Measurements from ENCODE around the gene L3MBTL3.

The L3MBTL3 gene

GRCh38 chr6:130029163-130029562, 10.8 kb downstream of the L3MBTL3 start:
- DNase-seq = no peak

DNA sequence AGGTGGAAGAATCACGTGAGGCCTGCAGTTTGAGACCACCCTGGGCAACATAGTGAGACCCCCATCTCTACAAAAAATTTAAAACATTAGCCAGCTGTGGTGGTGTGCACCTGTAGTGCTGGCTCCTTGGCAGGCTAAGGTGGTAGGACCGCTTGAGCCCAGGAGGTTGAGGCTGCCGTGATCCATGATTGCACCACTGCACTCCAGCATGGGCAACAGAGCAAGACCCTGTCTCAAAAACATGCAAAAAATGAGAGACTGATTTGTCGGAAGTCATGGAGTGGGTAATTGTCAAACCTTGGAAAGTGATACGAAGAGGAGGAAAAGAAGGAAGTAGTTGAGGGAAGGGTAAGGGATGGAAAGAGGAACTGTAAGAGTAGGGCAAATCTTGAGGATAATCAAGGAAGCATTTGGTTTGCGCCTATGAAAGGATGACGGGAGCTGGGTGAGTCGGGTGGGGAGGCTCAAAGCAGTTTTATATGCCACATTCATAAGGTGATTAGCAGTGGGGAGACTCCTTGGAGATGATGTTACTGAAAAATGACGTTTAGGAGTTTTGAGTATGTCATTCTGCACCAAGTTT, 14.5 kb downstream of the L3MBTL3 start:
- no peak for DNase-seq

DNA sequence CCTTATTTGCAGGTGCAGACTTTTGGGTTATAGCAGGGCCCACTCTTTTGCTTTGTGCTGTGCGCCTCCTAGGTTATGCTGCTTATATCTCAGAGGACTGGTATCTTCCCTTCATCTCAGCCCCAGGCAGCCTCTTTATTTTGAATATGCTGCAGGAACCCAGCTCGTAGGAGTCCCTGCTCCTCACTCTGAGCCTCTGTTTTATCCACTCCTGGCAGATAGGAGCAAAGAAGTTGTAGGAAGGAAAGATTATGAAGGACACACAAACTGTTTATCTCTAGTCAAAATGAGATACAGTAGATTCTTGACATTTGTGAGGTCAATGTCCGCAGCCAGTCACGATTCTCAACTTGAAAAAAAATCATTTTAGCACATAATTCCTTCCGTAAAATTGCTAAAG, 15.6 kb downstream of the L3MBTL3 start:
- no peak for DNase-seq

DNA sequence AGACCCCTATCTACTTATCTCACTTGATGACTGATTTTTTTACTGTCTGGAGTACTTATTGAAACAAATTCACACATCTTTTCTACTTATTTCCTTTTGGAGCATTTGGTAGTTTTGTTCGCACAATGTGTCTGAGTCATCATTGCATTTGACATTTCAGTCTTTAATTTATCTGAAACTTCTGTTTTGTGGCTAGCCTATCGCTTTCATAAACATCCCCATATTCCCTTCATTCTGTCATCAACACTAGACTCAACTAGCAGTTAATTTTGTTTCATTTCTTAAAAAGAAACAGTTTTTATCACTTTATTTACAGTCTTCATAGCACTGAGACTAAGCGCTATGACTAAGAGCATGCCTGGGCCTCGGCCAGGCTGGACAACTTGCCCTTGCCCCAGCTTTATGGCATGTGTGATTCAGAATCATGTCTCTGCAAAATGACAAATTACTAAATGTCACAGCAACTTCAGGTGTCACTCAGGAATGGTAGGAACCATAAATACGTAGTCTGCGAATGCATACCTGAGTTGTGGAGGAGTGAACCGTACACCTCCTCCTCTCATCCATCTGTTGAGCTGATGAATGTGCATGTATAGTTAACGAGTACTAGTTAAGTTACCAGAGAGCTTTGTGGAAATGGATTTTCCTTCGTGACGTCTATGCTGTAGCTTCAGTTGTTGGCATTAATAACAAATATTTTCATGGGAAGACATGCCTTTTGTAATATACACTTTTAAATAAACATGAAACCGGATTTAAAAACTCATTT, 16.2 kb downstream of the L3MBTL3 start:
- no peak for DNase-seq

DNA sequence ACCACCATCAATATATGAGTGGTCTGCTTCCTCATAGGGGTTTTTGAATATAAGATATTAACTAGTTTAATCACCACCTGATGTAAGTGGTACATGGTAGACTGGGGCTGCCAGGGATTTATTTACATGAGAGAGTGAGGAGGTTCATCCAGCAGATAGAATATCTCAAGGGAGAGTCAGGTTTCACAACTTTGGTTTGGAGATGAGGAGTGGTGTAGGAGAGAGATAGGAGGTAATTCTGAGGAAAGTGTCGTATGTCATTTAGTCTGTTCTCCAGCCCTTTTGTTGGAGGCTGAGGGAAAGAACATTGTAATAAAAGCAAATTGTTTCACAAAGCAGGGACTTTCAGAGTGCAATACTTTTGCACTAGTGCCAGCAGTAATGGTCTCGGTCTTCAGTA, 16.8 kb downstream of the L3MBTL3 start:
- DNase-seq = no peak

DNA sequence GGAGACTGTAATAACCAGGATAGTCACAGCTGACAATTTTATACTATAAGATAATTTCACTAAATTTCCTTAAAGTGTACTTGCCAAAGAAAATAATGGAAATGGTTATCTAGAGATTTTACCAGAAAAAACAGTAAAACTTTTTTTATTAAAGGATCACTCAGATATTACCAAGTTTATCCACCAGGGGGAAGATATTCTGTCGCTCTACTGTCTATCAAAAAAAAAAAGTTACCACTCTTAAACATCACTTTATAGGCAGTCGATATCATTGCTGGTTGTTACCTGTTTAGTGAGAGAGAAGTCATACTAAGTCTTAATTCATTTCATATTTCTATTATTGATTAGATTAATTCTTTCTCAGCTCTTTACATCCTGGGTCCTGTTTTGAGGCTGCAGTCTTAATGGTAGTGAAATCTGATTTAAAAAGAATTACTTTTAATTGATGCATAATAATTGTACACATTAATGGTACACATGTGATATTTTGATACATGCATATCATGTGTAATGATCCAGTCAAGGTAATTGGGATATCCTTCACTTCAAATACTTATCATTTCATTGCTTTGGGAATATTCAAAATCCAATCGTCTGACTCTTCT, 18.9 kb downstream of the L3MBTL3 start:
- DNase-seq = peak; percentile 6

- no peak for DNase-seq
These were observed 23.2 kb downstream of the L3MBTL3 start for GRCh38 chr6:130041594-130041993.

- DNase-seq = no peak
These were observed 25.0 kb downstream of the L3MBTL3 start for GRCh38 chr6:130043344-130043743.

- DNase-seq = no peak
These were observed 27.2 kb downstream of the L3MBTL3 start for GRCh38 chr6:130045622-130046021.

- no peak for DNase-seq
These were observed 28.3 kb downstream of the L3MBTL3 start for GRCh38 chr6:130046671-130047070.

DNA sequence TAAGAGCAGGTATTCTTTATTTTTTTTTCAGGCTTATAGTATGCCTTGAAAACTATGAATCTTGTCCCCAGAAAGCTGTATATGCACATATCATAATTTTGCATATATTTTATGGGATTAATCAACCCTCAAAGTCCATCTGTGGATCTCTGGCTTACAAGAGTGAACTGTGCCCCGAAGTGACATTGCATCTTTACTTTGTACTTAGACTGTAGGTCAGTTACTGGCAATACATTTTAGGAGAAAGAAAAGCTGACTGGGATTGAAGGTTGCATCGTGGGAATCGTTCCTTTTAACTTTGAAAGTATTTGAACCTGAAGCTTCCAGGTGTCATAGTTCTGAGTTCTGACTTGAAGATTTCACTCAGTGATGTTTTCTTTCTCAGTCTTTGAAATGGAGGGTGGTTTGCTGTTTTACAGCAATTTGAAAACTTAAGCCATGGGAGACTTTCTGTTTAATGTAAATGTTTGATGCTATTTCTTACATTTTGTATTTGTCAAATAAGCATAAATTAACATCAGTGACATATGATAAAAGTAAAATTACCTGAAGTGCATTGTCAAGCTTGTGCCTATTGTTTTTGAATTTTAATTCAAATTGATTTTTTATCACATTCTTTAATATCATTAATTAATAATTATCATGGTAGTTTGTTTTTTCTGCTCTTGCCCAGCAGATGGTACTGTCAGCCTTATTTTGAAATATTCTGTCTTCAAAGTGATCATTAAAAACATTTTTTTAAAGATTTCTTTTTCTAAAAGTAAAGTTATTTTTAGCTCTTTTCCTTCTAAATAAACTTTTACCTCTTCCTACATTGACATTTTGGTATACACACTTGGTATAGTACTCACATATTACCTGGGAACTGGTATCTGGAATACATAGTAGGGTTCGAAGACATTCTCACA, 29.0 kb downstream of the L3MBTL3 start:
- DNase-seq = no peak

- no peak for DNase-seq
These were observed 31.8 kb downstream of the L3MBTL3 start for GRCh38 chr6:130050230-130050629.

DNA sequence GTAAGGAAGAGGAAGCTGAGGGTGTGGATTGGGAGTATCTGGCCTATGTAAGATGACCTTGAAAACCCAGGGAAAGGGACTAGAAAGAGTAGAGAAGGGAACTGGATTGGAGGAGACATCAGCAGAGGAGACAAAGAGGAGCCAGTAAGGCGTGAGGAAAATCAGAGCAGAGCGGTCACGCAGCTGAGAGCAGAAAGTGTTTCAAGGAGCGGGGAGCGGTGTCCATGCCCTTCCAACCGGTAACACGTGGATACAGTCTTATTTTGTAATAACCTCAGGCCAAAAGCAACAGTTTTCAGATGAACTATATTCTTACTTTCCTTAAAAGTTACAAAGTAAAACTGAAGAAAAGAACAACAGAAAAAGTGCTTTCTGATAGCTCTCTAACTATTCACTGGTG, 36.3 kb downstream of the L3MBTL3 start:
- no peak for DNase-seq

DNA sequence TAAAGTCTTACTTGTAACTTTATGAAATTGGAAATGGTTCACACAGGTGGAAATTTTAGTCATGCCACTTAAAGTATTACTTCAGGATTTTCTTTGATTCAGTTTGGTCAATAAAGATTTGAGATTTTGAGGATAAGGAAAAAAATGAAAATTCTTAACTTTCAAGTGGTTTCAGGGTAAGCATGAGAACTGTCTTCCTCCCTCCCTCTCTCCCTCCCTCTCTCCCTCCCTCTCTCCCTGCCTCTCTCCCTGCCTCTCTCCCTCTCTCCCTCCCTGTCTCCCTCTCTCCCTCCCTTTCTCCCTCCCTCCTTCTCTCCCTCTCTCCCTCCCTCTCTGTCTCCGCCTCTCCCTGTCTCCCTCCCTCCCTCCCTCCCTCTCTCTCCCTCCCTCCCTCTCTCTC, 36.9 kb downstream of the L3MBTL3 start:
- DNase-seq = no peak

- no peak for DNase-seq
These were observed 39.1 kb downstream of the L3MBTL3 start for GRCh38 chr6:130057495-130057894.

DNA sequence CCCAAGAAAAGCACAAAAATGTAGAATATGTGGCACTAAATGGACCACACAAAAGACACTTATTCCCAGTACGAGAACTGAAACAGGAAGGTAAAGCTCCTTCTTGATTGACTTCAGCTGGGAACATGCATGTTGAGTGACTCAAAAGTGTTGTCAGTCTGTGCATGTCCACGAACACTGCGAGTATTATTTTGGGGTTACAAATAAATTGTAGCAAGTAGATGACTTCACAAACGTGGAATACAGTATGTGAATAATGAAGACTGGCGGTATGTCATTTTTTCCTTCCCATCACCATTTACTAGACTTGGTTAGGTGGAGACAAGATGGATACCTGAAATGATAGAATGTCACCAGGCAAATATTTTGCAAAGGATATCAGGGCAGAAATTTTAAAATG, 45.4 kb downstream of the L3MBTL3 start:
- no peak for DNase-seq

DNA sequence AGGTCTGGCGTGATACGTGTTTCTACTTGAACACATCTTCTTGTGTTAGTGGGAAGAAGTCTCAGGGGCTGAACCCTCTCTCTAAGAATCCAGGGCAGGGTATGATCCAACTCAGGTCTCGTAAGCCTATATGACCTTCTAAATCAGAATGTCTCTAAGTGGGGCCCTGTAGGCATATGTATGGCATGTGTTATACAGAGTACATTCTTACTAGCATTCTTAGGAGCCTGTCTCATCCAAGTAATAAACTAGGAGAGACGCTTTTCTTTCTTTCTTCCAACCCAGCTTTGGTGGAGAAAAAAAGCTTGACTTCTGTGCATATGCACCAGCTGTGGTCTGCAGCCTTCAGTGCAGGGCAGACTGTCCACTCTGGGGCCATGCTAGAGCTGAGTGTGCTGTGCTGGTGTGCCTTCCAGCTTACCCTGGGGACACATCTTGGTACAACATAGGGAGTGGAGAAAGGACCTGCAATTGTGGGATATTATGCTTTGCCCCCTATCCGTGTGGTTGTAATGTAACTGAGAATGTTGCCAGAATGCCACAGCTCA, 47.3 kb downstream of the L3MBTL3 start:
- DNase-seq = no peak

DNA sequence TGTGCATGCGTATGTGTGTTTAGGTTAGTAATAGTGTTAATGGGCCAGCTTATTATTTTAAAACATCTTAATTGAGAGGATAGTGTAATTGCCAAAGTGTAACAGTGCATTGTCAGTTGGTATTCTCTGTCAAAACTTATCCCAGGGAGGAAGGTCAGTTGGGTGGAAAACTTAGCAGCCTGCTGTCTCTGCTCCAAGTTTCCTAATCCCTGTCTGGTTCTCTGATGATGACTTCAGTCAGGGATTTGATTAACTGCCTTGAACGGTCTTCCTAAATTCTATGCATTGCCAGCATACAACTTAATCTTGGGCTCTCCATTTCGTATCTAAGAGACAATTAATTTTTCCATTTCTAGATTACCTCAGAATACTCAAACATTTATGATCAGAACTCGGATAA, 51.1 kb downstream of the L3MBTL3 start:
- no peak for DNase-seq

DNA sequence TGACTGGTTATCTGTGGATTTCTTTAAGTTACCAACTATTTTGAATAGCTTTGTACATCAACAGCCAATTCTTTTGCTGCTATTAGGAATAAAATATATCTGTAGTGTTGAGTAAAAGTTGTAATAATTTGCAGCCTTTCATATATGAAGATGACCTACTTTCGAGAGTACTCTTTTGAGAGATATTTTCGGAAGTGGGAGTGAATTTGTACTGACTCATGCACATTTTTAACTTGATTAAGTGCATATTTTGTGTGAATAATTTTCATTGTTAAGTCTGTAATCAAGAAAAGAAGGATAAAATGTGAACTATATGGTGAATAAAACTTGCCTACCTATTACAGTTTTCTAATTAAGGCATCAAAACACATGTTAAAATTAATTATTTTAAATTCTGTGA, 51.9 kb downstream of the L3MBTL3 start:
- no peak for DNase-seq

DNA sequence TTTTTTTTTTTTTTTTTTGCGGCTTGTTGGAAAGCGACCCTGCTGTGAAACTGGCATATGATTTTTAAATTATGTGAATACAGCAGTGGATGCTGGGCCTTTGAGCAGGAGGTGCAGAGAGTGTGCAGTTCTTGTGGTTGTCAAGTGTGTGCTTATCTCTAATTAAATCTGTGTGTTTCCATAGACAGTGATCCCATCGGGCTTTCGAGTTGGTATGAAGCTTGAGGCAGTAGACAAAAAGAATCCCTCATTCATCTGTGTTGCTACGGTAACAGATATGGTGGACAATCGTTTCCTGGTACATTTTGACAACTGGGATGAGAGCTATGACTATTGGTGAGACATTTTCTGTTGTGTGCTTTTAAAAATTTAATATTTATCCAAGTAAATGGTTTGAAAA, 52.4 kb downstream of the L3MBTL3 start:
- DNase-seq = no peak

DNA sequence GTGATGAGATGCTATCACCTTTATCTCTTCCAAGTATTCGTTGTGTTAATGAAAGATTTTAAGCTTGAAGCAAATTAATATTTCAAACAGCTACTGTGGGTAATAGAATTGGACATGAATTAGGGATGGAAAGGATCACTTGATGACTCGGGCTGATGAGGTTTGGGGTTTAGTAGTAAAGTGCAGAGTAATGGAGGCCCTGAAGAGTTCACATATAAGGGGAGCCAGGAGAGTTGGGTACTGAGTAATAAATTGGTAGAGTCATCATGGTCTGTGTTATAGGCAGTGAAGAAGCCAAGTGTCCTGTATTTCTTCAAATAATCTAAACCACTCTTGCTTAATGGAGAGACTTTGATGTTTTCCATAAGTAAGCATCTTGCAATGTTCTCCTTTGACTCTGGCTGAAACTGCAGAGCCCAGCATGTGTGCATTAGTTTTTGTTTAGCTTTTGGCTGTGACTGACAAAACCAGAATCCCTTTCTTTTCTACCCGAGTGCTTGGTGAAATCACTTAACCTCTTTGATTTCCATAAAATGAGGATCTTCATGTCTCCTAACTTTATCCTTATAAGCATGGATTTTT, 57.6 kb downstream of the L3MBTL3 start:
- DNase-seq = no peak

GRCh38 chr6:130076512-130076911, 58.1 kb downstream of the L3MBTL3 start:
- DNase-seq = no peak

- no peak for DNase-seq
These were observed 72.4 kb downstream of the L3MBTL3 start for GRCh38 chr6:130090796-130091195.

Data from KG1 (cell line).